ENCODE data around the gene KLF8. TPM values are rescaled to one million over a fixed set of nuclear protein-coding genes. Genes with fewer than 3 reads are reported as not detected.

The KLF8 gene
- total RNA-seq, 4 donors from 2014 or later = 52.9 to 181 (median 57.0) TPM

- Histone ChIP-seq H3K9me3 (no peaks in the 10 kb centered on the region), H3K36me3 (no peaks in the 10 kb centered on the region), H3K4me1 (peaks cover 41% of the 10 kb centered on the region), H3K4me3 (peak overlapping the region; percentile 55), H3K27me3 (no peaks in the 10 kb centered on the region), H3K27ac (peak overlapping the region; percentile 87)
- DNase-seq (ENCODE audit: low spot score in 2 of 2) = no peak
- TF ChIP-seq EP300 (IDR thresholded peaks at IDR 0.05) (no peak), POLR2AphosphoS5 (IDR thresholded peaks at IDR 0.05) (no peak), POLR2A (IDR thresholded peaks at IDR 0.05) (no peak)
- TF ChIP-seq, protein P1, sequence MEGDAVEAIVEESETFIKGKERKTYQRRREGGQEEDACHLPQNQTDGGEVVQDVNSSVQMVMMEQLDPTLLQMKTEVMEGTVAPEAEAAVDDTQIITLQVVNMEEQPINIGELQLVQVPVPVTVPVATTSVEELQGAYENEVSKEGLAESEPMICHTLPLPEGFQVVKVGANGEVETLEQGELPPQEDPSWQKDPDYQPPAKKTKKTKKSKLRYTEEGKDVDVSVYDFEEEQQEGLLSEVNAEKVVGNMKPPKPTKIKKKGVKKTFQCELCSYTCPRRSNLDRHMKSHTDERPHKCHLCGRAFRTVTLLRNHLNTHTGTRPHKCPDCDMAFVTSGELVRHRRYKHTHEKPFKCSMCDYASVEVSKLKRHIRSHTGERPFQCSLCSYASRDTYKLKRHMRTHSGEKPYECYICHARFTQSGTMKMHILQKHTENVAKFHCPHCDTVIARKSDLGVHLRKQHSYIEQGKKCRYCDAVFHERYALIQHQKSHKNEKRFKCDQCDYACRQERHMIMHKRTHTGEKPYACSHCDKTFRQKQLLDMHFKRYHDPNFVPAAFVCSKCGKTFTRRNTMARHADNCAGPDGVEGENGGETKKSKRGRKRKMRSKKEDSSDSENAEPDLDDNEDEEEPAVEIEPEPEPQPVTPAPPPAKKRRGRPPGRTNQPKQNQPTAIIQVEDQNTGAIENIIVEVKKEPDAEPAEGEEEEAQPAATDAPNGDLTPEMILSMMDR (IDR thresholded peaks at IDR 0.05) = no peak
- WGBS = 41% methylated on average over 17 of the region's 17 CpGs
Observed at GRCh38 chrX:56233100-56233499, 944 bp downstream of the KLF8 start.

DNA sequence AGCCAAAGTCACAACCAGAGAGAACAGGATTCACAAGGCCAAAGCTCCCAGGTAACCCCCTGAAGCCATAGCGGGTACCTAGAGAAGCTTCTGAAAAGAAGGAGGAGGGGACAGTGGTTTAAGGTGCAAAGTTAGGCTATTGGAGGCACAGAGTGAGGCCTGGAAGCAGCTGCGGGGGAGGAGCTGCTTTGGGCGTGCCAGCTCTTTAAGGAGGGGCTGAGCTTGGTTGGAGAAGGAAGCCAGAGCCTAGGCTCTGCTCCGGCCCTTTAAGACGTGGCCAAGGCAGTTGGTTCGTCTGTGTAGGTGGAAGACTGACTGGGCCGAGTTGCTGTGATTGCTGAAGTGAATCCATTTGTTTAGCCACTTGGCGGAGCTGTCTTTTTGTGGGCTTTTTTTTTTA lies 1.5 kb downstream of the KLF8 start:
- Histone ChIP-seq H3K27ac (peak overlapping the region; percentile 87), H3K36me3 (no peaks in the 10 kb centered on the region), H3K9me3 (no peaks in the 10 kb centered on the region), H3K27me3 (no peaks in the 10 kb centered on the region), H3K4me3 (peak overlapping the region; percentile 55), H3K4me1 (peaks cover 36% of the 10 kb centered on the region)
- TF ChIP-seq EP300 (IDR thresholded peaks at IDR 0.05) (no peak), POLR2A (IDR thresholded peaks at IDR 0.05) (no peak), POLR2AphosphoS5 (IDR thresholded peaks at IDR 0.05) (no peak)
- TF ChIP-seq, protein P1 (IDR thresholded peaks at IDR 0.05) = no peak
- DNase-seq (ENCODE audit: low spot score in 2 of 2) = peak; percentile 66 to 79
- 15% methylated on average over 8 of the region's 8 CpGs for WGBS

DNA sequence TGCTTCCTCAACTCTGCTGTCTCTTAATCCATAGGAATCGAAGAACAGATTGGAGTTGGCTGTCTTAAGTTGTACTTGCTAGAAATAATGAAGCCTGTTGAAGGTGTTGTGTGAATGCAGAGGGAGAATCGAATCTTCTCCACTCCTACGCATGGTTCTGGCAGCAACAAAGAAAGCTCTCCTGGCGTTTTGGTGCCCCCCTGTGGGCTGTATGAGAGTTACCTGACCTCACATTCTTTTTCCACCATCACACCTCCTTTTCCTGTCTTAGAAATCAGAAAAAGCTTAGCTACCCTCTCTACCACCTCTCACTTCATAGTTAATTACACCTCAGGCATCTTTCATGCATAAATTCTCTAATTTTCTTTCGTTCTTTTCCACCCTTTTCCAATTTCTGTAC lies 16.3 kb downstream of the KLF8 start:
- no peak for DNase-seq (ENCODE audit: low spot score in 2 of 2)
- 12% methylated on average over 5 of the region's 5 CpGs for WGBS
- Histone ChIP-seq H3K36me3 (no peaks in the 10 kb centered on the region), H3K27me3 (no peaks in the 10 kb centered on the region), H3K9me3 (no peaks in the 10 kb centered on the region), H3K4me1 (no peaks in the 10 kb centered on the region), H3K27ac (no peak overlapping the region), H3K4me3 (no peak overlapping the region)
- no peak for TF ChIP-seq EP300 (IDR thresholded peaks at IDR 0.05)
- TF ChIP-seq, protein P1 (IDR thresholded peaks at IDR 0.05) = peak; percentile 38 to 41

- WGBS = 84% methylated on average over 10 of the region's 10 CpGs
- TF ChIP-seq EP300 (IDR thresholded peaks at IDR 0.05) = no peak
- no peak for TF ChIP-seq POLR2A (IDR thresholded peaks at IDR 0.05)
- TF ChIP-seq, protein P1 (IDR thresholded peaks at IDR 0.05) = no peak
- TF ChIP-seq POLR2AphosphoS5 (IDR thresholded peaks at IDR 0.05) = no peak
- Histone ChIP-seq H3K4me3 (no peak overlapping the region), H3K9me3 (no peaks in the 10 kb centered on the region), H3K36me3 (no peaks in the 10 kb centered on the region), H3K27me3 (no peaks in the 10 kb centered on the region), H3K27ac (no peak overlapping the region), H3K4me1 (no peaks in the 10 kb centered on the region)
- DNase-seq (ENCODE audit: low spot score in 2 of 2) = no peak
Observed at GRCh38 chrX:56253832-56254703, 21.9 kb downstream of the KLF8 start.

DNA sequence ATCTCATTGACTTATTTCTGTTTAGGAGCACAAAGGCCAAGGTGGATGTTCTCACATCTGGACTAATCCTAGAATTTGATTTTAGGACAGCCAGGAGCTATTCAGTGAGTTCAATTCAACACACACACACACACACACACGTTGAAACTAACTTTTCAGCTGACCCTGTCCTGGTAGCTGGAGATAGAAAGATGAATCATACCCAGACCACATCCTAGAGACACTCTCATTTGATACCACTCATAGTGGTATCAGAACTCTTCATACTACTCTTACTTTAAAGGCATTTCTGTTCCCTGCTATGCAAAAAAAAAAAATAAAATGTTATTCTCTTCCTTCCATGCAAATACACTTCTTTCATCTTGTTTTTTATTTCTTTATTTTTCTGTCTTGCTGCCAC lies 36.7 kb downstream of the KLF8 start:
- Histone ChIP-seq H3K4me1 (no peaks in the 10 kb centered on the region), H3K9me3 (no peaks in the 10 kb centered on the region), H3K36me3 (peaks cover 28% of the 10 kb centered on the region), H3K4me3 (no peak overlapping the region), H3K27me3 (no peaks in the 10 kb centered on the region), H3K27ac (no peak overlapping the region)
- WGBS = 62% methylated on average over 1 of the region's 1 CpG
- TF ChIP-seq POLR2A (IDR thresholded peaks at IDR 0.05) (no peak), EP300 (IDR thresholded peaks at IDR 0.05) (no peak), POLR2AphosphoS5 (IDR thresholded peaks at IDR 0.05) (no peak)
- TF ChIP-seq, protein P1 (IDR thresholded peaks at IDR 0.05) = no peak
- DNase-seq (ENCODE audit: low spot score in 2 of 2) = no peak
